ENCODE results near the gene DES. TPM values are rescaled to one million over a fixed set of nuclear protein-coding genes. Genes with fewer than 3 reads are reported as not detected.
"Not testable (repeated sequence)": the region's sequence is repeated elsewhere in the genome, so short reads cannot be mapped to it uniquely, and the experiment has no call there.

The DES gene
- total RNA-seq, 2 donors from 2014 or later = 5,895 to 7,519 TPM

DNA sequence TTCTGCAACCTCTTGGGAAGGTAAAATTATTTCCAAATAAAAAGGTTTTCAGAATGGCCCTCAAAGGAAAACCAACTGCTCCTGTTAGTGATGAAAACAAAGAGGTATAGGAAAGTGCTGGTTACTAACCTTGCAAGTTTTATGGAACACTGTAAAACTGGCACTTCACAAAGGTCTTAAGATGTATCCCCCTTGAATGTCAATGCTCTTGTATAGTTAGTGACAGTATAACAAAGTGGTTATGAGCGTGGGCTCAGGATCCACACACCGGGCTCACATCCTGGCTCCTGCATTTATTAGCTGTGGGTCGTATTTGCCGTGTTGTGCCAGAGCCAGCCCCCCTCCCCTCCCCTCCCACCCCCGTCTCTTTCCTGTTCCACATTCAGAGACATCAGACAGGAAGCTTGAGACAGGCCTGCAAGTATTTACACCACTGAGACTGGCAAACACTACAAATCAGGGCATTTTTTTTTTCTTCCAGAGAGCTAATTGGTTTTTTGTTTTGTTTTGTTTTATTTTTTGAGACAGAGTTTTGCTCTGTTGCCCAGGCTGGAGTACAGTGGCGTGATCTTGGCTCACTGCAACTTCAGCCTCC lies 21.2 kb upstream of the DES start:
- DNase-seq (no peak), ATAC-seq (no peak)
- intact Hi-C loops (cut with DNase I) = no loop called here

DNA sequence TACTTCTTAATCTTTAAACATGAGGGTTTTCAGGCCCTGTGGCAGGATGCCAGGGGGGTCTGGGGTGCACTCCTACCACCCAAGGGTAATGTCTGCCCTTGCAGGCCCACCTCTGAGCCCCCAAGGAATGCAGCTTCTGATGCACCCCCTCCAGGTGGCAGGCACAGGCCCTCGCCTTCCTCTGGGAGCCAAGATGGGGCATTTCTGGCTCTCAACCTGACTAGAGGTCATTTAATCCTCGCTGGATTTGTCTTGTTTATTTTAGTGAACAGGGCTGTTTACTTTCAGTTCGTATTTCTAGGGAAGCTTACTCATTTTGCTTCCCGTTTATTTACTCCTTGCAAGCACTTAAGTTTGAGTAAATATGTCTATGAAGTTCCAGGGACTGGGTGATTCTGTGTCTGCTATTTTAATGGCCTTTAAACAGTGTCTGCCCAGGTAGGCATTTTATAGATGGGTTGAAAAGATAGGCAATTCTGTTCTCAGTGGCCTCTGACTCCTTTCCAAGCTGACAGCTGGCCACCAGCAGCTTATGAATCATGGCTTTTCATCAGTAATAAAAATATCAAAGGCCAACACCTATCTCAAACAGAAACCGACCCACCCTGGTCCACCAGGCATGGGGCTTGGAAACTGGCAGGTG lies 19.3 kb upstream of the DES start:
- ATAC-seq = no peak
- intact Hi-C loops (cut with DNase I) = no loop called here
- no peak for DNase-seq

DNA sequence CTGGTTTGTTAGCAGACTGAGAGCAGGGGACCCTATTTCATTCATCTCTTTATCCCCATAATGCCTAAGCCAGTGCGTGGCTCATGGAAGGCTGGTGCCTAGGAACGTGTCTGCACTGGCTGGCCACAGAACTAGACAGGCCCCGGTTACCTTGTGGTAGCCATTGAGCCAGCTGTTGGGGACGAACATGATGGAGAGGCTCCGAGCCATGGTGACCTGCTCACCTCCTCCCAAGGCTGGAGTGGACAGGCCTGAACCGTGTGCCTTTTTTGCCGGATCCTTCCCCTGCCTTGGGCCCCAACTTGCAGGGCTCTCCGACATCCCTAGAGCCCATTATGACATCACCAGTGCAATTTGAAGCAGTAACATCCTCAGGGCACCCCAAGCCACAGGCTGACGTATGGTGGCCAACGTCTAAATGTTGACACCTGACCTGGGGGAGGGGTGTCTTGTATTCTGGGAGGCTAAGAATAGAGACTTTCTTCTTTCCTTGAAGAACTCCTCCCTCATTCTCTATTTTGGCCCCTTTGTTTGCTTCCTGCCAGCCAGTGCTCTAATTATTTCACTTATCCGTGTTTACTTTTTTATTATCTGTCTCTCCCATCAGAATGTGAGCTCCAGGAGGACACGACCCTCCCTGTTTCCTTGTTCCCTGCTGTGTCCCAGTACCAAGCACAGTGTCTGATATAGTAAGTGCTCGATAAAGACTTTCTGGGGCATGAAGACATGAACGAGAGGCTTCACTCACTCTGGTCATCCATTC lies 18.3 kb upstream of the DES start:
- ATAC-seq = no peak
- intact Hi-C loops (cut with DNase I) = loop anchor here in 1 of 2 donors (5.0 kb wide), 1 partner anchor 132 kb away; no protein-coding TSS in a partner anchor
- no peak for DNase-seq

DNA sequence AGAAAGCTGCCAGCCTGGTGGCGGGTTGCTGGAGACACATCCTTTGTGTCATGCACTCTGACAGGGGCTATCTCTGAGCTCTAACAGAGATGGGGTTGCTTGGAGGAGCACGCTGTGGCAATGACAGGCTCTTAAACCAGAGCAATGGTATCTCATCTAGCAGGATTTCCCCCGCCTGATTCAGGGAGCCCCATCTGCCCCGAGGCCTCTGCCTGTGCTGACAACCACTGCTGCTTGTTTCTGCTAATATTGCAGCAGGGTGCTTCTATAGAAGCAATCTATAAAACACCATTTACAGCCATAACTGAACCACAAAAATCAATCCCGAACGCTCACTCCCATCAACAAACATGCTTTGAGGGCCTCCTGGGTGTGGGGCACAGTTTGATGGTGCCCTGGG lies 17.6 kb upstream of the DES start:
- intact Hi-C loops (cut with DNase I) = loop anchor here in 1 of 2 donors (5.0 kb wide), 1 partner anchor 132 kb away; no protein-coding TSS in a partner anchor
- ATAC-seq (no peak), DNase-seq (no peak)

DNA sequence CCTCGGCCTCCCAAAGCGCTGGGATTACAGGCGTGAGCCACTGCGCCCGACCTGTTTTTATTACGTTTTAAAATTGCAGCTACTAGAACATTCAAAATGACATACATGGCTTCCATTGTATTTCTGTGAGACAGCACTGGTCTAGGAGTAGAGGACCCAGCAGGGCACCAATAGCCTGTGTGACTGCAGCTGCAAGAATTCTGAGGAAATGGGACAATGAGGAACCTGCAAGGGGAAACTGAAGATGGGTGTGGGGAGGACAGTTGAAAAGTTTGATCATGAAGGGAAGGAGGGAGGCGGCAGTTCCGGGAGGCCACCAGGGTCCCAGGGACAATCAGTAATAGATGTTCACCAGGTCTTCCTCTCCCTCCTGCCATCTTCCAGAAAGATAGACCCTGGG lies 16.6 kb upstream of the DES start:
- no peak for DNase-seq
- no peak for ATAC-seq
- intact Hi-C loops (cut with DNase I) = loop anchor here (2.0 to 5.0 kb wide), 2 partner anchors 129 to 131 kb away; no protein-coding TSS in a partner anchor

DNA sequence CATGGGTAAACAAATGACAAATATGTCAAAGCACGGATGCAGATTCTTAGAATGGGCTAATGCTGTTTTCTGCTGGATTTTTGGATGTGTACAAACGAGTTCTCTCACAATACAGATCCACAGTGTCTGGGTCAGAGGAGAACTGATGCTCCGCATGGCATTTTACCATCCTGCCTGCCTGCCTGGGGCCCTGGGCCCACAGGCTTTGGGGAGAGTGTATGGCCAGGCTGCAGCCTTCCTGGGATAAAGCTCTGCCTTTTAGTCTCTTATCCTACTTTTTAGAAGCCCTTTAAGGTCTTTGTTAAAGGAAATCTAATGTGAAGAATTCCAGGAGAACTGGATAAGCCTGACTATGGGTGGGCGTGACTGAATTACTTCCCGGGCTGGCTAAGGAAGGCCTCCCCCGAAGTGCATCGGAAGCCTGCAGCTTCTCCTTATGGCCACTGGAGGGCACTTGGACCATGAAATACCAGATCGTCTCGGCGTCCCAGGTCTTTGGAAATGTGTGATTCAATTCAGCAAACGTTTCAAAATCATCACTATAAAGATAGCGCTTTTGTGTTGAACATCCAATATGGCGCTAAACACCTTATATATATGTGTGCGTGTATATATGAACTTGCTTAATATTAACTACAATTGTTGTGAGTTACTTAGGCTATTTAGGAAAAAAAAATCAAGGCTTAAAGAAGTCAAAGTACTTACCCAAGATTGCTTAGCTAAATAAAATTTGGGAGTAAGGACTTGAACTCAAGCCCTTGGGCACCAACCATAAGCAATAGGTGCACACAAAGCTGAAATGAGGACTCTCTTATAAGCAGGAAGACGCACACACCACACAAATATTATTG lies 15.3 kb upstream of the DES start:
- peak; percentile 23 to 36 for ATAC-seq
- DNase-seq = peak; percentile 81

DNA sequence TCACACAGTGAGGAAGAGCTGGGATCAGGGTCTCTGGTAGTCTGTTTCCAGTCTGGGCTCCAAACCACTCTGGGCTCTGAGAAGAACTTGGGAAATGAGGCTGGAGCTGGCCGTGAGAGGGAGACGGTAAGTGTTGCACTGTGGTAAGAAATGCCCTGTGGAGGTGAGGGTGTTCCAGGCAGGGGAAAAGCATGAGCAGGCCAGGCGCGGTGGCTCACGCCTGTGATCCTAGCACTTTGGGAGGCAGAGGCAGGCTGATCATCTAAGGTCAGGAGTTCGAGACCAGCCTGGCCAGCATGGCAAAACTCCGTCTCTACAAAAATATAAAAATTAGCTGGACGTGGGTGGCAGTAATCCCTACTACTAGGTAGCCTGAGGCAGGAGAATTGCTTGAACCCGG lies 14.3 kb upstream of the DES start:
- intact Hi-C loops (cut with DNase I) = loop anchor here (2.0 to 5.0 kb wide), 3 partner anchors 15 to 128 kb away; partner anchors contain the start of gene DES (in 1 of the 2)
- DNase-seq (no peak), ATAC-seq (no peak)

More for the DNA sequence above, 15.3 kb upstream of the DES start:
- intact Hi-C loops (cut with DNase I) = loop anchor here (2.0 to 5.0 kb wide), 2 partner anchors 128 to 129 kb away; no protein-coding TSS in a partner anchor

DNA sequence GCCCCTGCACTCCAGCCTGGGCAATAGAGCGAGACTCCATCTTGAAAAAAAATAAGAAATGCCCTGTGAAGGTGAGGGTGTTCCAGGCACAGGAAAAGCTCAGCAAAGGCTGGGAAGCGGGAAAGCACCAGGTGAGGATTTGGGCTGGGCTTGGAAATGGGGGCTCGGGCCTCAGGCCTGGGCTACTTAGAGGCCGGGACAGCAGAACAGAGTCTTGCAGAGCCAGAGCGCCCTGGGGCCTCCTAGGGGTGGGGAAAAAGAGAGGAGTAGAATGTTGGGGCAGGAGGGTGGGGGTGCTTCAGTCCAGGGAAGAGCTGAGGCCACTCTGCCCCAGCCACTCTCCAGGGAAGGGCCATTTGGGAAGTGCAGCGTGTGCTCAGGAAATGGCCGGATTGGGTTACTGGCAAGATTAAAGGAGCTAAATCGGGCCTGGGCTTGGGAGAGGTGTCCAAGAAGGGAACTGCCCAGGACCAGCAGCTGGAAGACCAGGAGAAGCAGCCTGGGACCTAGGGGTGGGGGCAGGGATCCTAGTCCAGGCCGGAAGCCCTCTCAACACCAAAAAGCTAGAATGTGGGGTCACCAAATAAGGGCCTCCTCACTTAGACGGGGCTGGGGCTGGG lies 13.8 kb upstream of the DES start:
- intact Hi-C loops (cut with DNase I) = loop anchor here (2.0 to 5.0 kb wide), 2 partner anchors 14 to 128 kb away; partner anchors contain the start of gene DES (in 1 of the 2)
- DNase-seq (peak; percentile 55), ATAC-seq (peak; percentile 55 to 70)

DNA sequence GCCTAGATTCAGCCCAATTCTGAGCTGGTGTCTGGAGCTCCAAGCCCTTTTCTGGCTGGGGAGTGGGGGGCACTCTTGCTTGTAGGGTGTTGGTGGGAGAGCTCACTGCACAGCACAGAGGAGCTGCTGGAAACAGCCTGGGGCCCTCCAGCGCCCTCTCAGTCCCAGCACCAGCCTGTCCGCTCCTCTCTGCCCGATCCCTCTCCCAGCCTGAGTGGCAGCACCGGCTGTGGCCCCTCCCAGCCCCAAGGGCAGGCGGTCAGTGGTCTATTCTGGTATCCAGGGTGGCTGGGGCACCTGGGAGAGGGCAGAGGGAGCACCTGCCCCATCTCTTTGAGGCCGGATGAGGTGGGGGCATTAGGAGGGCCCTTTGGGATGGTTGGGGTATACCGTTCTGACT lies 13.2 kb upstream of the DES start:
- ATAC-seq = peak; percentile 60 to 64
- intact Hi-C loops (cut with DNase I) = loop anchor here (2.0 to 5.0 kb wide), 3 partner anchors 14 to 292 kb away; partner anchors contain the start of gene DES (in 1 of the 2)
- peak; percentile 50 for DNase-seq

DNA sequence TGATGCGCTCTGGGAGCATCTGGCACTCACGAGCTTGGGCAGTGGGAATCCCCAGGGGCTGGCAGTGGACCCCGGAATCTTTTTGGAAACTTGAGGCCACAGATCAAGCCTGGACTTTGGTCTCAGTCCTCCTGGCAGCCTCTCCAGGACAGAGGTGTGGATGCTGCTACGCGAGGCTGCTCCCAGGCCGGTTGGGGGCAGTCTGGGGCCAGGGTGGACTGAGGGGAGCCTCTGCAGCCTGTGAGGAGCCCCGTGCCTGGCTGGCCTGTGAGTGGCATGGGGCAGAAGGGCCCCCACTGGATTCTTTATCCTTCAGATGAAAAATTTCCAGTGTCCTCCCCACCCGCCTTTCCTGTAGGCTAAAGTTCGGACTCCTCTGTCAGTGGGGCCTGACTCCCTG lies 12.7 kb upstream of the DES start:
- intact Hi-C loops (cut with DNase I) = loop anchor here in 1 of 2 donors (2.0 to 5.0 kb wide), 2 partner anchors 13 to 292 kb away; partner anchors contain the start of gene DES
- peak; percentile 45 to 62 for ATAC-seq
- DNase-seq = no peak

DNA sequence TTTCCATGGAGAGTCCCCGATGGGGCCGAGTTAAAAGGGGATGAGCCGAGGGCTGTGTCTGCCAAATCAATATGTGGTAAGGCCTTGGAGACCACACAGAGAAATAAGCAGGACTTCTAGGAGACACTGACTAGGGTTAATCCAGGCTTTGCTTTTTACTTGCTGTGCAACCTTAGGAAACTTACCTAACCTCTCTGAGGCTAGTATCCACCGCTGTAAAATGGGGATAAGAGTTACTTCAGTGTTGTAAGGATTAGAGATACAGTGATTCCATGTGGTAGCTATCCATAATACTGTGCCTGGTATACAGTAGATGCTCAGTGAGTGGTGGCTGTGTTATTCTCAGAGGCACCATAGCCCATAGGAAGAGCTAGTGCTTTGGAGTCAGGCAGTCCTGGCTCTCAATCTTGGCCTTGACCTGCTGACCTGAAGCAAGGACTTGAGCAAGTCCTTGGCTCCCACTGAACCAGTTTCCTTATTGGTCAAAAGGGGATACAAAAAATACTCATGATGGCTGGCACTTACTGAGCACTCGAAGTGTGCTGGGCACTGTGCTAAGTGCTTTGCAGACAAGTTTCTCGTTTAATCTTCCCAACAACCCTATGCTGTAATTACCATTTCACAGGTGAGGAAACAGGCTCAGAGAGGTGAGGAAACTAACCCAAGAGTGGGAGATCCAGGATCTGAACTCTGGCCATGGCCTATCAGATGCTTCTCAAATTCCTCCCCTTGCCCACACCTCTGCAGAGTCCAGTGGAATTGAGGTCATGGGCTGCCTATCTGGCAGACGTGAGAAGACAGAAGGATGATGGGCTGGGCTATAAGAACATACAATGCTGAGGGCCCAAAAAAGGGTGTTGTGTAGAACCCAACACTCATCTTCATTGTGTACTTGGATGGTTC lies 12.0 kb upstream of the DES start:
- DNase-seq (no peak), ATAC-seq (no peak)
- intact Hi-C loops (cut with DNase I) = loop anchor here in 1 of 2 donors (2.0 to 5.0 kb wide), 2 partner anchors 13 to 291 kb away; partner anchors contain the start of gene DES

DNA sequence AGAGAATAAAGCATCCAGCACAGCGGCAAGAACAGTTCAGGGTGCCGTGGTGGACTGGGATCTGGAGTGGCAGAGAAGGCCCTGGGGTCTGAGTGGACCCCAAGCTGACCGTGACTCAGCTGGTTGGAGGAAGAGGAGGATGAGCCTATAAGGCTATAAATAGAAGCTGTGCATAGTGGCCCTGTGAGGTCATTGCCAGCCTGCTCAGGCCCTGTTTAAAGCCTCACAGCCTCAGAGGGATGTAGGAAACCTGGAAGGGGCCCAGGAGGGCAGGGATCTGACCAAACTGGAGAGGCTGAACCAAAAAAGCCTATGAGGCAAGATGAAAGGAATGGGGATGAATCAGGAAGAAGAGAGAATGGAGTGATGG lies 11.3 kb upstream of the DES start:
- peak; percentile 74 for DNase-seq
- intact Hi-C loops (cut with DNase I) = loop anchor here in 1 of 2 donors (5.0 kb wide), 1 partner anchor 290 kb away; no protein-coding TSS in a partner anchor
- peak; percentile 43 to 70 for ATAC-seq

DNA sequence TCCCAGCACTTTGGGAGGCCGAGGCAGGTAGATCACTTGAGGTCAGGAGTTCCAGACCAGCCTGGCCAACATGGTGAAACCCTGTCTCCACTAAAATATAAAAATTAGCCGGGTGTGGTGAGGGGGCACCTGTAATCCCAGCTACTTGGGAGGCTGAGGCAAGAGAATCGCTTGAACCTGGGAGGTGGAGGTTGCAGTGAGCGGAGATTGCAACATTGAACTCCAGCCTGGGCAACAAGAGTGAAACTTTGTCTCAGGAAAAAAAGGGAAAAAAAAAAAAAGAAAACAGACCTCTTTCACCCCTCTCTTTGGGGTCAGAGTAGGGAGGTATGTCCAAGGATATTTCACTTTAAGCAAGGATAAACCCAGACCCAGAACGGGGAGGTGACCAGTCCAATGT lies 10.8 kb upstream of the DES start:
- intact Hi-C loops (cut with DNase I) = loop anchor here in 1 of 2 donors (5.0 kb wide), 1 partner anchor 290 kb away; no protein-coding TSS in a partner anchor
- not testable (repeated sequence) for ATAC-seq

DNA sequence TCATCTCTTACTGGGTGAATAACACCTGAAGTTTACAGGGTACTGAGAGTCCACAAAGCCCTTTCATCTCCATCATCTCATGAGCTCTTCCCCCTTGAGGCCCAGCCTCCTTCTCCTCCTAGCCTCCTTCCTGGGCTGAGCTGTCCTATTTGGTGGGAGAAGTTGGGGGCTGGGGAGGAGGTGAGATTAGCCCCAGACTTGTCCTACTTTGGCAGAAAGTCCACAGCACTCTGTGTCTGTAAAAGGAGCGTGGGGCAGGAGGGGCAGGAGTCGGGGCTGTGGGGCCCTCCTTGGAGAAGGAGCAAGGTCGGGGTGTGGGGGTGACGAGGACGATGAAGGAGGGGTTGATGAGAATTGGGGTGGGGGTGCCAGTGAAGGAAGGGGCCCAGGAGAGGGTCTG lies 10.0 kb upstream of the DES start:
- ATAC-seq (no peak), DNase-seq (no peak)
- intact Hi-C loops (cut with DNase I) = loop anchor here in 1 of 2 donors (5.0 kb wide), 1 partner anchor 289 kb away; no protein-coding TSS in a partner anchor

More for the DNA sequence above, 10.8 kb upstream of the DES start:
- not testable (repeated sequence) for DNase-seq

DNA sequence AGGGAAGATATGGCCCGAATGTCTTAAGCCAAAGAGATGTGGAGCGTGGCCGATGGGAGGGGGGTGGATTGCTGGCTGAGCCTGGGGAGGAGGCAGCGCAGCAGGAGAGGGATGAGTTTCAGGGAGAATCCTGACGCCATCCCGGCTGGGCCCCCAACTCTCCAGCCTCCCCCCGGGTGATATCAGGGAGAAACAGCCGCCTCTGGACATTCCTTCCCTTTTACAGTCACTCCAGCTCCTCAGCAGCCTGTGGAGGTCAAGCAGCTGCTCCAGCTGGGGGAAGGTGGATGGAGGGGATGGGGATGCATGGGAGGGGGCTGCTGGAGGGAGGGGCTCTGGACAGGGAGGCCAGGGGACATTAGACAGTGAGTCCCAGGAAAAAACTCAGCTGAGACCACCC lies 9.5 kb upstream of the DES start:
- ATAC-seq = peak in 1 of 2 donors; percentile 15
- no peak for DNase-seq
- intact Hi-C loops (cut with DNase I) = loop anchor here in 1 of 2 donors (5.0 kb wide), 1 partner anchor 289 kb away; no protein-coding TSS in a partner anchor

DNA sequence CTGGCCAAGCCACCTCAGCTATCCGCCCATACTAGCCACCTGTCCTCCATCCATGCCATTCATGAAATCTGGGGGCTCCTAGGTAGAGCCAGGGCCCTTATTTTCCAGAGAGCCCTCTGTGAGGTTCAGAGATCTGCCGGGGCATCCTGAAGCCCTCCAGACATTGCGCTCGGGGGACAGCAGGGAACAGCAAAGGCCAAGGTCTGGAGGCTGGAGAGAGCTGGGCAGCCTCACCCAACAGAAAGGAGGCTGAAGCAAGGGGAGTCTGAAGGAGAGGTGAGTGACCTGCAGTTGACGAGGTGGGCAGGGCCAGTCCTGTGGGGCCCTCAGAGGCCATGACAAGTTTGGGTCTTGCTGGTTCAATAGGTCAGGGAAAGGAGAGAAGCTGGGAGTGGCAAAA lies 8.6 kb upstream of the DES start:
- intact Hi-C loops (cut with DNase I) = loop anchor here in 1 of 2 donors (5.0 to 10.0 kb wide), 2 partner anchors 235 to 288 kb away; no protein-coding TSS in a partner anchor
- no peak for ATAC-seq
- DNase-seq = no peak

DNA sequence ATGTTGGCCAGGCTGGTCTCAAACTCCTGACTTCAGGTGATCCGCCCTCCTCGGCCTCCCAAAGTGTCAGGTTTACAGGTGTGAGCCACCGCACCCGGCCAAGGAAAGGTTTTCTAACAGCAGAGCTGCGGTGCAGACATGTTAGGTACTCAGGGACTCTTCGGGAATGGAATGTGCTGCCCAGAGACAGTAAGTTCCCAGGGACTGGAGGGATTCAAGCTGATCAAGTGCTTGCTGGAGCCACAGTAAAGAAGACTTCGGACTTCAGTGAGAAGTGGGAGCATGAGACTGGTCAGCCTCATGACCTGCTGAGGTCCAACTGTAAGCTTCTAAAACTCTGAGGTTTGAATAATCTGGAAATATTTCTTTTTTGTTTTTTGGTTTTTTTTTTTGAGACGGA lies 7.8 kb upstream of the DES start:
- ATAC-seq (no peak), DNase-seq (no peak)
- intact Hi-C loops (cut with DNase I) = loop anchor here in 1 of 2 donors (10.0 kb wide), 1 partner anchor 234 kb away; no protein-coding TSS in a partner anchor
